Activated T-cell treated with anti-CD3 and anti-CD28 coated beads for 4 hours (primary cell): ENCODE measurements around the gene LMX1B.

ENCODE experiments used
- DNase-seq: peaks from one replicate; pipeline ENCODE4 v3.0.0-alpha.2; 2020

LMX1B gene

GRCh38 chr9:126661521-126662251, 48.0 kb downstream of the LMX1B start:
- no peak for DNase-seq

GRCh38 chr9:126663661-126664072, 49.9 kb downstream of the LMX1B start:
- no peak for DNase-seq

DNA sequence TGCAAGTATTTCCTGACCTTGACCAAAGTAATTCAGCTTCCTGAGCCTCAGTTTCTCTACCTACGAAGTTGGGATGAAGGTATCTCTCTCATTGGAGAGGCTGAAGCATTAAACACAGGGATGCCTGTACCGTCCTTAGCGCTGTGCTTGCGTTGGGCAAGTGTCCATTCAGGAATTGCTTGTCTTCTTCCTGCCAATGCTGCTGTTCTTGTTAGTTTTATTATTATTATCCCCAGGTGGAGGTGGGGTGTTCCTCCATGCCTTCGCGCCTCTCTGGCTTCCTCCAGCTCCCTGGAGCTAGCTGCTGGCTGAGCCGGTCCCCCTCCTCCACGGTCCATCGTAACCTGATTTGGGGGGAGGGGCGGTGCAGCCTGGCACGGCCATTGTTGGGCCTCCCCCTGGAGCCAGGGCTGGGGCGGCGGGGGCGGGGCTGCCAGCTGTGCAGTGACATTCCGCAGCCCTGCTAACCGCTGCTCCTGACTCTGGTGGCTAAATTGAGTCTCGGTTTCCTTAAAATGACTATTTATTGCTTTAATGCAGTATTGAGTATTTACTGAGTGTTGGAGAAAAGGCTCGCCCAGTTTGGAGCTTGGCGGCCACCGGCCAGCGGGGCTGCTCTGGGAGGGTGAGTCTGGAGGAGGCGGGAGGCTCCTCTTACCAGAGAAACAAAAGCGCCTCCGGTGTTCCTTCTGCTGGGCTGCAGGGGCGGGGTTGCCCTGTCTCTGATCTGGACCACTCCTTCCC, 51.3 kb downstream of the LMX1B start:
- DNase-seq = no peak

DNA sequence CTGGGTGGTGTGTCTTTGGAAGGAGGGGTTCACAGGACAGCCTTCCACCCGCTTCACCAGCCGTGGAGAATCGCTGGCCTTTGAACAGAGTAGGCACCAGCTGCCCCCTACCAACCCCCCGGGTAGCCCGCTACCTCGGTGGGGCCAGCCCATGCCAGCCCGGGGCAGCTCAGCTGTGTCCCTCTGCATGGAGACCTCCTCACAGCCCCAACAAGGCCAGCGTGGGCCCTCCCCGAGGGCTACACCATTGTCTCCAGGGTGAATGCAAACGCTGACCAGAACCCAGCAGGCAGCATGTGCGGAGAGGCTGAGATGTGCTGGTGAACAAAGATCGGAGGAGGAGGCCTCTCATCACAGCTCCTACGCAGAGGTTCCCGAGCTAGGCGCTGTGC, 51.9 kb downstream of the LMX1B start:
- no peak for DNase-seq

DNA sequence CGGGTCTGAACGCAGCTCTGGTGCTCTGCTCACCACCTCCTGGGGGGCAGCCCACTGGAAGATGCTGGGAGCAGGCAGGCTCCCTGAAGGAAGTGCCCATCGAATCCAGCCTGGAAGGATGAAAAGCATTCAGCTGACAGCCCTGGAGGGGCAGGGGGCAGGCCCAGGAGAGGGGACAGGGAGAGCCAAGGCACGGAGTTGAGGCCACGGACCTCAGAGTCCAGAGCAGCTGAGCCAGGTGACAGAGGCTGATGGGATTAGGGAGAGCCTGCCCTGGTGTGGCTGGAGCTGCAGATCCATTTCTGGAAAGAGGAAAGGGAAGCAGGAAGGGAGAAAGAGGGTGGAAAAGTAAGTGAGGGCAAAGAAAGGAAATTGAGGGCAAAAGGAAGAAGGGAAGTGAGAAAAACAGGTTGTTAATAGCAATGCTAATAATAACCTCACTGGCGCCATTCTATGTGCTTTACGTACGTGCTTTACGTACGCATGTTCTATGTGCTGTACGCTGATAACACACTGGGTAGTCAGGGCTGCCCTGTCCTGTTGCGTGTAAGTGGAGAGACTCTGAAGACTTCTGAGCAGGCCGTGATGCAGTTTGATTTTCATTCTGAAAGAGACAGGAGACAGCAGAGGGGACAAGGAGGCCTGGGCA, 52.6 kb downstream of the LMX1B start:
- no peak for DNase-seq

DNA sequence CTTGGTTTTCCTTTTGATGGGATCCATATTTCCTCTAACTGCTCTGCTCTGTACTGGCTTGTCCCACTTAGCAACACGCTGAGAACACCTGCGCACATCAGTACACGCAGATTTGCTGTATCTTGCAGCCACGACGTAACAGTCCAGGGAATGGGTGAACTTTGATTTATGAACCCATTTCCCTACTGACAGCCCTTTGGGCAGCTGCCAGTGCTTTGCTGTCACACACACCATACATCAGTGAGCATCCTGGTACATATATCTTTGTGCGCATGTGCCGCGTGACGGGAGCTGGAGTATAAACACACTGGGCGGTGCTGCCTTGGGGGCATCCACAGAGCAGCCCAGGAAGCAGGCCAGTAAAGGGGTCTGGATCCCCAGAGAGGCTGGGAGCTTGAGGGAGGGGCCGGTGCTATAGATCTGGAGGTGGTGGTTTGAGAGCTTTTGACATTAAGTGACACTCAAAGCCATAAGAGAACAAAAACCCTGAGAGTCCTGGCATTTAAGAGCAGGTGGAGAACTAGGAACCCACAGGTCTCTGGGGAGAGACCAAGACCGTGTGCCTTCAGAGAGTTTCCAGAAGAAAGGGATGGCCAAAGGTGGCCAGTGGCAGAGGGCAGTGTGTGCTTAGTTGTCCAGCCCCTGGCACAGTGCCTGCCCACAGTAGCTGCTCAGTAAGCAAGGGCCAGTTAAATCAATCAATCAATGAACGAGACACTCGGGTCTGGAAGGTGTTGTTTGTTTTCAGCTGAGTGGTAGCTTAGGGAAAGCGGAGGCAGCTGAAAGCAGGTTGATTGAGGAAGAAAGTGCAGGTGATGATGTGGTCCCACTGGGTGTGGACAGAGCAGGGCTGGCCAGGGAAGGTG, 53.7 kb downstream of the LMX1B start:
- DNase-seq = no peak

GRCh38 chr9:126668058-126668457, 54.3 kb downstream of the LMX1B start:
- no peak for DNase-seq

DNA sequence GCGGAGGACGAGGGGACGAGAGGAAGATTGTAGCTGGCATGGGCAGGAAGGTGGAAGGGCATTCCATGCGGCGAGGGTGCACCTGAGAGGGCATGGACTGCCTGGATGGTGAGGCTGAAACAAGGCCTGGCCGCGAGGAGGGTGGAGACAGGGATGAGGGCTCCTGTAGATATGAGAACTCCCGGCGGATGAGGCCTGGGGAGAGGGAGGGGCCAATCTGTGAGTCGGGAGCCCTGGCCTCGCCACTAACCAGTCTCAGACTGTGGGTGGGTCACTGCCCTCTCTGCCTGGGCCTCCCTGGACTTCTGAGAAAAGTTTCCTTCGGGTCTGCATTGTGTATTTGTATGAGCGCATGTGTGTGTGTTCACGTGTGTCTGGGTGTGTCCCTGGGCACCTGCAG, 55.4 kb downstream of the LMX1B start:
- DNase-seq = no peak

GRCh38 chr9:126670270-126670669, 56.5 kb downstream of the LMX1B start:
- DNase-seq = no peak

DNA sequence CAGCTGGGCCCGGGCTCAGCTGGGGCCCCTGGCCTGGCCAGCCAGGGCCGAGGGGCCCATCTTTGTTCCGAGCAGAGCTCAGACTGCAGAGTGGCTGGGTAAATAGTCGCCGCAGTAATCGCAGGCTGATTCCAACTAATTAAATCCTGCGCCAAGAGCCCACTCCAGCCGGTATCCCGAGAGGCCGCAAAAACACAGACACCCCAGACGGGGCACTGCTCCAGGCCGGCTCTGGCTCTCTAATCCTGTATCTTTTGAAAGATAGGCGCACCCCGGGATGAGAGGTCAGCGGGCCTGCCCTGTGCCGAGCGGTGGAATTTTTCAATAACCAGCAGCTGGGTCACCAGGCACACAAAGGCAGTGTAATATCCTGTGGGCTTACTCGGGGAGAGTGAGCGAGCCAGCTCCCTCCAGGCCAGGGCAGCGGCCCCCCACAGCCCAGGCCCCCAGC, 57.7 kb downstream of the LMX1B start:
- no peak for DNase-seq

DNA sequence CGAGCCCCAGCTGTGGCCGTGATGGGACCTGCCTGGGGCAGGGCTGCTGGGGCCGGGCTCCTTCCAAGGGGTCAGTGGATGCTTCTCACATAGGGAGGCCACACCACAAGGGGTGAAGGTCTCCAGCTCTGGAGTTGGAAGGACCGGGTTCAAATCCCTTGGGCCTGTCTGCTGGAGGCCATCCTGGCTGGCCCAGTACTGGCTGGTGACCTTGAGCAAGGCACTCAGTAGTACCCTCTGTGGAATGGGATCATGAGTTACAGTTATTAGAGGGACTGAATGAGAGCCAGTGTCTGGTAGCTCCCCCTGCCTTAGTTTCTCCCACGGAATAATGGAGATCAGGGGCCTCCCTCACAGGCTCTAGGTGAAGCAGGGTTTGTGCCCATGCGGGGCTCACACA, 58.3 kb downstream of the LMX1B start:
- no peak for DNase-seq

DNA sequence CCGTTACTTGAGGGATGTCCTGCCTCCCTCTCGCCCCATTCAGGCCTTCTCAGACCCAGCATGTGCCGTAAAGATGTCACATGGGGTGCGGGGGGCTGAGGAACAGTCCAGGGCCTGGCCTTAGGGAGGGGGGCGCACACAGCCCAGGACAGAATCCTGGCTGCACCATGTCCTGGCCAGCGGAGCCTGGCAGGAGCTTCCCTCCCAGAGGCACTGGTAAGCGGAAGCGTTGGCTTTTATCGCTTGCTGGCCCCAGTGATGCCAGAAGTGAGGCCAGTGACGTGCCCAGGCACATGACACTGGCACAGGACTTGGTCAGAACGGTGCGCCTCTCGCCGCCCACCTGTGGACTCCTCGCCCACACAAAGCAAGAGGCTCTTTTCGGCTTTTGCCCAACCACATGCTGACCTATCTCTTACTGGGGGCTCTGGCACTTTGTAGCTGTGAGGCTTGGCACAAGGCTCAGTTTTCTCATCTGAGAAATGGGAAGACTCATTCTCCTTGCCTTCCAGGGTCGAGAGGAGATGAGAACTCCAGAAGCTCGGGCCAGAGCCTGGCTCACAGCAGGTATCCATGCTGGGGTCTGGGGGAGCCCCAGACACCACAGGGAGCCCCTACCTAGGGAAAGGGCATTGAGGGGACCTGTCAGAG, 59.0 kb downstream of the LMX1B start:
- DNase-seq = no peak

DNA sequence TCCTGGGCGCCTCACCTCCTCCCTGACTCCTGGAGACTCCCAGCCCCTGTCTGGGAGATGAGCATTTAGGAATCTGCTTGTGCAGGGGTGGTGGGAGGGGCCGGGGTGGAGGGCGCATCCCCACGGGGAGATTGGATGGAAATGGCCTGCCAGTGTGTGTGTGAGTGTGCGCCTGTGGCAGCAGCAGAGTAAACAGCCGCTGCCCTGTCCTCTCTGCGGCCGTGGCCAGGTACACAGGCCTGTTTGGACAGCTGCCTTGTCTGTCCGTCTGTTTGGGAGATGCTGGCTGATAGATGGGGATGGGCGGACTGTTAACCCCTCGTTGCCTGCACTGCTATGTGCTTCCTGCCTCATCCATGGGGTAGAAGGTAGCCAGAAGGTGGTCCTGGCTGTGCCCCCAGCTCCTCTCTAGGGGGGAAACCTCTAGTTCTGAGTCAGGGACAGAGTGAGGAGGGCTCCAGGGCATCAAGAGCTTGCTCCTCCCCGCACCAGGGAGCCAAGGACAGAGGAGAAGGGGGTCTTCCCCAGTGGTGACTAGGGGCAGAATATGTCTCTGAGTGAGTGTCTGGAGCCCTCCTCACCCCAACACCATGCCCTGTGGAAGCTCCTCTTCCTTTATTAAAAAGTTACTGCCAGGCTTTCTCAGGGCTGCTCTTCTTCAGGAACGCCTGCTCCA, 60.1 kb downstream of the LMX1B start:
- DNase-seq = no peak

DNA sequence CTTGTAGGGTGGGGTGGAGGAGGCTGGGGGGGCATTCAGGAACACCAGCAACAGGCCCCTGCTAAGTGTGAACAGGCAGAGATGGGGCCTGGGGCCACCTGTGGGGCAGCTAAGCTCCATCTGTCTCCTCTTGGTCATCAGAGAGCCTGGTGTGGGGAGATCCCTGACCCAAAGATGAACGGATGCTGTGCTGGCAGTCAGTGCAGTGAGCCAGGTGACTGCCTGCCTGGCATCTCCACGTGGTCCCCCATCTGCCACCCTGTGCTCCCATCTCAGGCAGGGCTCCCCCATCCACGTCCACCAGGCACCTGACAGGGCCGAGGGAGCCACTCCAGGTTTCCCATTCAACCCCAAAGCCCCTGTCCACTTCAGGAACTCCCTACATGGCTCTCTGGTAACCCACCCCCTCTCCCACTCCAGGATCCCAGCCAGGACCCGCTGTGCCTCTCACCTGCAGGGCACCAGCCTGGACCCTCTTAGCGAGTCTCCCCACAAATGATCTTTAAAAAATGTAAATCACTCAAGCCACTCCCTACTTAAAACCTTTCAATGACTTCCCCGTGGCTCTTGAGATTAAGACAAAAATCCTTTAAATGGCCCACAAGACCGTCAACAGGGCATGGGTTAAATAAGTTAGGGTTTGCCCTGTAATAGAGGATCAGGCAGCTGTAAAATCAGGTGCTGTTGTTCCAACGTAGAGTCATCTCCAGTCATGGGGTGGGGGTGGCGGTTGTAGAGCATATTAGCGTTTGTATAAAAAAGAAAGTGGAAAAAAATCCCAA, 60.8 kb downstream of the LMX1B start:
- no peak for DNase-seq

DNA sequence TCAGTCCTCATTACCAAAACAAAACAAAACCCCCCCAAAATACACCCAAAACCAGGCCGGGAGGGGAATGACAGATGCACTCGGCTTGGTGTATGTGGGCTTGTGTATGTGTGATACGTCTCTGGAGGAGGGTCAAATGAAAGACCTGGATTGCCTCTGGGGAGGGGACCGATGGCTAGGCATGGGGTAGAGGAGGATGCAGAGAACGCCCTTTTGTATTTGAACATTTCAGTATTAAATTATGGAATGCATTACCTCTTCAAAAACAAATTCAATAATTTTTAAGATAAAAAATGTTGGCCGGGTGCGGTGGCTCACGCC, 61.4 kb downstream of the LMX1B start:
- no peak for DNase-seq

DNA sequence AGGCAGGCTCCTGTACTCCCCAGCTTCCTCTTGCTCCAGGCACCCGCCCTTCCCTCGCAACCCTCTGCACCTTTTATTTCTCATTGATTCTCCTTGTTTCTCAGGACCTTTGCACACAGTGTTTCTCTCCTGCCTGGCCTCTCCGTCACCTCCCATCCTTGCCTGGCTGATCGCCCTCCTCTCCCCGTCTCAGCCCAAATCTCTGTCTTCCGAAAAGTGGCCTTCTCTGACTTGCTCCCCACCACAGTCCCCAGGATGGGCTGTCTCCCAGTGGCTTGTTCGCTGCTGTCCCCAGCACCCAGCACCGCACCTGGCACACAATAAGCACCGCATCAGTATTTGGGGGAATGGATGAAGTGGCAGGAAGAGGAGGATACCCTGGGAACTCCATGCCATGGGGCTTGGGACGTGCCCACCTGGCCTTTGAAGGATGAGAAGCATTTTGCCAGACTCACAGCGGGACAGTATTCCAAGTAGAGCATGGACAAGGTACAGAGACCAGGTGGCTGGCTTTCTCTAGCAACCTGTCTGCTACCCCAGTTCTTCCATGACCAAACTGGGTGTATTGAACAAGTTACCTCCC, 62.5 kb downstream of the LMX1B start:
- no peak for DNase-seq

- no peak for DNase-seq
Observed at GRCh38 chr9:126676685-126677143, 63.0 kb downstream of the LMX1B start.

- DNase-seq = no peak
Observed at GRCh38 chr9:126677188-126678084, 63.7 kb downstream of the LMX1B start.

- DNase-seq = no peak
Observed at GRCh38 chr9:126678989-126679388, 65.3 kb downstream of the LMX1B start.

DNA sequence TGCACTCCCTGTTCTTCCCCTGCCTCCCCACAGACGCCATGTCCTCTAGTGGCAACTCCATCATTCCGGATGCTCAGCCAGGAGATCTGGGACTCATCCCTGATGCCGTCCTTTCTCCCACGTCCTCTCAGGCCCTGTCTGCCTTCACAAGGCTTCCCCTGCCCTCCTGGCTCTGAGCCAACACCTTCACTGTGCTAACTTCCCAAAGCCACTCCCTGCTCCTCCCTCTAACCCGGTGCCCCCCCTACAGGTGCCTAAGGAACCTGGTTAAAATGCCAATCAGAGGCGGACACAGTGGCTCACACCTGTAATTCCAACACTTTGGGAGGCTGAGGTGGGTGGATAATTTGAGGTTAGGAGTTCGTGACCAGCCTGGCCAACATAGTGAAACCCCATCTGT, 67.6 kb downstream of the LMX1B start:
- DNase-seq = no peak
